Esophagus squamous epithelium (tissue), 4 donors: Measurements from ENCODE around the gene BCL11B.

ENCODE experiments used
- CTCF ChIP-seq, 6 experiments: fragments of 450-650 bp in 4 of 6; fragments of 200-600 bp in 2 of 6; sonication (generic) in 2 of 6; IDR thresholded peaks; one replicate each; pipeline ENCODE4 v1.5.1; 2016 to 2019; ENCODE audit warnings: antibody characterized with exemption in 6 of 6, mild to moderate bottlenecking in 4 of 6, moderate library complexity in 4 of 6
- POLR2A ChIP-seq, 4 donors: fragments of 450-650 bp; IDR thresholded peaks; one replicate each; pipeline ENCODE4 v1.6.1; 2017; ENCODE audit warnings: antibody characterized with exemption in 4 of 4, mild to moderate bottlenecking in 4 of 4, moderate library complexity in 3 of 4

DNA sequence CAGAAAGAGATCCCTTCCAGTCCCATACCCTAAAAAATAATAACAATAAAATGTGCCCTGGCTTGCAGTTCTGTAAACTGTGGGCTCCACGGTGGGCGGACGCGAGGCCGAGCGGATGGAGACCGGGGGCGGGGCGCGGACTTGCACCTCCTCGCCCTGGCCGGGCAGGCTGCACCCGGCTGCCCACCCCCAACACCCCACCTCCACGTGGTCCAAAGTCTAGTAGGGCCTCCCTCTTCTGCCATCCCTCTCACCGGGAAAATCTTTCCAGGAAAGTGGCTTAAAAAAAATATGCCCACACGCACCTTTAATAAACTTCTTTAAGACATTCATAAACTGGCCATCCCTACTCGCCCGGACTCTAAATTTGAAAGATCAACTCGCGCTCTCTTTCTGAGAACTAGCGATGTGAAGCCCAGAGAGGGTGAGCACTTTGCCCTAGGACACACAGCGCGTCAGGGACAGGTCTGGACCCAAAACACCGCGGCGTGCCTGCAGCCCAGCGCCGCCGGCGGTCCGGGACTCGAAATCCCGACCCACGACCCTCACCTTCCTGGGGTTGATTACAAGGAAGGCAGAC is 1.9 kb upstream of the BCL11B start:
- no peak for TF ChIP-seq CTCF (IDR thresholded peaks at IDR 0.05)
- TF ChIP-seq POLR2A (IDR thresholded peaks at IDR 0.05), result no peak
